ENCODE data around the gene PGAP6.

Gene PGAP6

GRCh38 chr16:383326-384051, 1.7 kb upstream of the PGAP6 start:
- DNase-seq: peak in 2 of 3 donors; percentile 64 to 77
- no peaks in the 10 kb centered on the region for H3K9me3 ChIP-seq (ENCODE audit: control extremely low read depth in 1 of 5, control insufficient read depth in 4 of 5, insufficient read depth in 2 of 5, low read depth in 1 of 5, low read length in 4 of 5)
- peaks cover 0 to 39% (median 31%) of the 10 kb centered on the region in 4 experiments for H3K4me1 ChIP-seq (ENCODE audit: control extremely low read depth in 1 of 4, control insufficient read depth in 4 of 4, insufficient read depth in 4 of 4, low read length in 3 of 4)
- H3K27me3 ChIP-seq (replicated peaks in 2 of 5; ENCODE audit: control insufficient read depth in 4 of 5, insufficient read depth in 5 of 5, low read length in 4 of 5): no peaks in the 10 kb centered on the region
- H3K27ac ChIP-seq (ENCODE audit: insufficient read depth in 1 of 2, low read depth in 1 of 2, low read length in 2 of 2, poor library complexity in 1 of 2, severe bottlenecking in 2 of 2): no peak overlapping the region
- ChIA-PET CTCF (interaction anchor here (0.5 to 1.4 kb wide), 4 partner anchors 9 to 200 kb away, joined by 3 to 4 read pairs (median 3); no protein-coding TSS in a partner anchor), POLR2A (no interaction called here)
- H3K36me3 ChIP-seq (ENCODE audit: control insufficient read depth in 4 of 4, insufficient read depth in 4 of 4, low read length in 3 of 4): no peaks in the 10 kb centered on the region
- WGBS (ENCODE audit: insufficient coverage): 18% methylated on average over 32 of the region's 33 CpGs
- peak overlapping the region in 6 of 7 experiments; percentile 68 to 88 (median 79) for H3K4me3 ChIP-seq (ENCODE audit: control insufficient read depth in 1 of 7, extremely low read depth in 1 of 7, insufficient read depth in 4 of 7, low read depth in 2 of 7, low read length in 6 of 7)

- Histone ChIP-seq H3K4me3 (ENCODE audit: control insufficient read depth in 1 of 7, extremely low read depth in 1 of 7, insufficient read depth in 4 of 7, low read depth in 2 of 7, low read length in 6 of 7) (peak overlapping the region; percentile 59 to 80 (median 71)), H3K27ac (ENCODE audit: insufficient read depth in 1 of 2, low read depth in 1 of 2, low read length in 2 of 2, poor library complexity in 1 of 2, severe bottlenecking in 2 of 2) (no peak overlapping the region), H3K36me3 (ENCODE audit: control insufficient read depth in 4 of 4, insufficient read depth in 4 of 4, low read length in 3 of 4) (peaks cover 0 to 14% (median 7%) of the 10 kb centered on the region in 4 experiments), H3K9me3 (ENCODE audit: control extremely low read depth in 1 of 5, control insufficient read depth in 4 of 5, insufficient read depth in 2 of 5, low read depth in 1 of 5, low read length in 4 of 5) (no peaks in the 10 kb centered on the region), H3K27me3 (replicated peaks in 2 of 5; ENCODE audit: control insufficient read depth in 4 of 5, insufficient read depth in 5 of 5, low read length in 4 of 5) (no peaks in the 10 kb centered on the region), H3K4me1 (ENCODE audit: control extremely low read depth in 1 of 4, control insufficient read depth in 4 of 4, insufficient read depth in 4 of 4, low read length in 3 of 4) (peaks cover 0 to 36% (median 29%) of the 10 kb centered on the region in 4 experiments)
- 1% methylated on average over 63 of the region's 73 CpGs for WGBS (ENCODE audit: insufficient coverage)
- DNase-seq: no peak
- CTCF ChIA-PET: interaction anchor here (0.8 to 1.7 kb wide), 2 partner anchors 14 to 146 kb away, joined by 3 to 5 read pairs; no protein-coding TSS in a partner anchor
- POLR2A ChIA-PET: interaction anchor here (2.5 kb wide), 1 partner anchor 10 kb away, joined by 7 read pairs; the partner anchor contains the start of gene MRPL28
Observed at GRCh38 chr16:381012-381788, 578 bp downstream of the PGAP6 start.

GRCh38 chr16:380762-381011, 1.1 kb downstream of the PGAP6 start:
- POLR2A ChIA-PET: interaction anchor here (2.5 kb wide), 1 partner anchor 10 kb away, joined by 7 read pairs; the partner anchor contains the start of gene MRPL28

GRCh38 chr16:379961-380761, 1.6 kb downstream of the PGAP6 start:
- H3K27ac ChIP-seq (ENCODE audit: insufficient read depth in 1 of 2, low read depth in 1 of 2, low read length in 2 of 2, poor library complexity in 1 of 2, severe bottlenecking in 2 of 2): no peak overlapping the region
- peak overlapping the region in 3 of 7 experiments; percentile 70 to 80 (median 71) for H3K4me3 ChIP-seq (ENCODE audit: control insufficient read depth in 1 of 7, extremely low read depth in 1 of 7, insufficient read depth in 4 of 7, low read depth in 2 of 7, low read length in 6 of 7)
- POLR2A ChIA-PET: interaction anchor here (2.5 kb wide), 1 partner anchor 9 kb away, joined by 7 read pairs; the partner anchor contains the start of gene MRPL28
- H3K4me1 ChIP-seq (ENCODE audit: control extremely low read depth in 1 of 4, control insufficient read depth in 4 of 4, insufficient read depth in 4 of 4, low read length in 3 of 4): peaks cover 0 to 36% (median 29%) of the 10 kb centered on the region in 4 experiments
- no peaks in the 10 kb centered on the region for H3K9me3 ChIP-seq (ENCODE audit: control extremely low read depth in 1 of 5, control insufficient read depth in 4 of 5, insufficient read depth in 2 of 5, low read depth in 1 of 5, low read length in 4 of 5)
- H3K27me3 ChIP-seq (replicated peaks in 2 of 5; ENCODE audit: control insufficient read depth in 4 of 5, insufficient read depth in 5 of 5, low read length in 4 of 5): no peaks in the 10 kb centered on the region
- WGBS (ENCODE audit: insufficient coverage): 92% methylated on average over 20 of the region's 27 CpGs
- no peak for DNase-seq
- CTCF ChIA-PET: interaction anchor here (0.8 to 1.7 kb wide), 2 partner anchors 13 to 145 kb away, joined by 3 to 5 read pairs; no protein-coding TSS in a partner anchor
- H3K36me3 ChIP-seq (ENCODE audit: control insufficient read depth in 4 of 4, insufficient read depth in 4 of 4, low read length in 3 of 4): peaks cover 0 to 22% (median 11%) of the 10 kb centered on the region in 4 experiments

More at GRCh38 chr16:380762-381011, 1.1 kb downstream of the PGAP6 start:
- Histone ChIP-seq H3K27ac (ENCODE audit: insufficient read depth in 1 of 2, low read depth in 1 of 2, low read length in 2 of 2, poor library complexity in 1 of 2, severe bottlenecking in 2 of 2) (no peak overlapping the region), H3K27me3 (replicated peaks in 2 of 5; ENCODE audit: control insufficient read depth in 4 of 5, insufficient read depth in 5 of 5, low read length in 4 of 5) (no peaks in the 10 kb centered on the region), H3K4me1 (ENCODE audit: control extremely low read depth in 1 of 4, control insufficient read depth in 4 of 4, insufficient read depth in 4 of 4, low read length in 3 of 4) (peaks cover 0 to 36% (median 29%) of the 10 kb centered on the region in 4 experiments), H3K4me3 (ENCODE audit: control insufficient read depth in 1 of 7, extremely low read depth in 1 of 7, insufficient read depth in 4 of 7, low read depth in 2 of 7, low read length in 6 of 7) (peak overlapping the region in 6 of 7 experiments; percentile 59 to 80 (median 72)), H3K36me3 (ENCODE audit: control insufficient read depth in 4 of 4, insufficient read depth in 4 of 4, low read length in 3 of 4) (peaks cover 0 to 20% (median 10%) of the 10 kb centered on the region in 4 experiments), H3K9me3 (ENCODE audit: control extremely low read depth in 1 of 5, control insufficient read depth in 4 of 5, insufficient read depth in 2 of 5, low read depth in 1 of 5, low read length in 4 of 5) (no peaks in the 10 kb centered on the region)
- WGBS (ENCODE audit: insufficient coverage): 3% methylated on average over 5 of the region's 12 CpGs
- CTCF ChIA-PET: interaction anchor here (0.8 to 1.7 kb wide), 2 partner anchors 14 to 146 kb away, joined by 3 to 5 read pairs; no protein-coding TSS in a partner anchor
- DNase-seq: no peak

- Histone ChIP-seq H3K4me1 (ENCODE audit: control extremely low read depth in 1 of 4, control insufficient read depth in 4 of 4, insufficient read depth in 4 of 4, low read length in 3 of 4) (peaks cover 0 to 35% (median 27%) of the 10 kb centered on the region in 4 experiments), H3K9me3 (ENCODE audit: control extremely low read depth in 1 of 5, control insufficient read depth in 4 of 5, insufficient read depth in 2 of 5, low read depth in 1 of 5, low read length in 4 of 5) (no peaks in the 10 kb centered on the region), H3K27me3 (replicated peaks in 2 of 5; ENCODE audit: control insufficient read depth in 4 of 5, insufficient read depth in 5 of 5, low read length in 4 of 5) (no peaks in the 10 kb centered on the region), H3K27ac (ENCODE audit: insufficient read depth in 1 of 2, low read depth in 1 of 2, low read length in 2 of 2, poor library complexity in 1 of 2, severe bottlenecking in 2 of 2) (no peak overlapping the region), H3K36me3 (ENCODE audit: control insufficient read depth in 4 of 4, insufficient read depth in 4 of 4, low read length in 3 of 4) (peaks cover 0 to 30% (median 15%) of the 10 kb centered on the region in 4 experiments), H3K4me3 (ENCODE audit: control insufficient read depth in 1 of 7, extremely low read depth in 1 of 7, insufficient read depth in 4 of 7, low read depth in 2 of 7, low read length in 6 of 7) (no peak overlapping the region)
- DNase-seq: no peak
- 93% methylated on average over 14 of the region's 16 CpGs for WGBS (ENCODE audit: insufficient coverage)
- POLR2A ChIA-PET: interaction anchor here (2.5 kb wide), 1 partner anchor 9 kb away, joined by 7 read pairs; the partner anchor contains the start of gene MRPL28
- CTCF ChIA-PET: no interaction called here
Observed at GRCh38 chr16:379183-379960, 2.4 kb downstream of the PGAP6 start.

- no peaks in the 10 kb centered on the region for H3K9me3 ChIP-seq (ENCODE audit: control extremely low read depth in 1 of 5, control insufficient read depth in 4 of 5, insufficient read depth in 2 of 5, low read depth in 1 of 5, low read length in 4 of 5)
- H3K27me3 ChIP-seq (replicated peaks in 2 of 5; ENCODE audit: control insufficient read depth in 4 of 5, insufficient read depth in 5 of 5, low read length in 4 of 5): no peaks in the 10 kb centered on the region
- H3K4me3 ChIP-seq (ENCODE audit: control insufficient read depth in 1 of 7, extremely low read depth in 1 of 7, insufficient read depth in 4 of 7, low read depth in 2 of 7, low read length in 6 of 7): no peak overlapping the region
- peaks cover 0 to 36% (median 20%) of the 10 kb centered on the region in 4 experiments for H3K36me3 ChIP-seq (ENCODE audit: control insufficient read depth in 4 of 4, insufficient read depth in 4 of 4, low read length in 3 of 4)
- peaks cover 0 to 29% (median 24%) of the 10 kb centered on the region in 4 experiments for H3K4me1 ChIP-seq (ENCODE audit: control extremely low read depth in 1 of 4, control insufficient read depth in 4 of 4, insufficient read depth in 4 of 4, low read length in 3 of 4)
- WGBS (ENCODE audit: insufficient coverage): 96% methylated on average over 14 of the region's 14 CpGs
- CTCF ChIA-PET: no interaction called here
- no peak for DNase-seq
- H3K27ac ChIP-seq (ENCODE audit: insufficient read depth in 1 of 2, low read depth in 1 of 2, low read length in 2 of 2, poor library complexity in 1 of 2, severe bottlenecking in 2 of 2): no peak overlapping the region
- POLR2A ChIA-PET: no interaction called here
Observed at GRCh38 chr16:378821-379182, 3.0 kb downstream of the PGAP6 start.
